ENCODE data around the gene CDKN2B-AS1.
"Not testable (repeated sequence)": the region's sequence is repeated elsewhere in the genome, so short reads cannot be mapped to it uniquely, and the experiment has no call there.

Gene CDKN2B-AS1

GRCh38 chr9:22054076-22054475 is 59.5 kb downstream of the CDKN2B-AS1 start:
- DNase-seq (ENCODE audit: low read depth), result no peak
- no peak for TF ChIP-seq CTCF (conservative IDR thresholded peaks at IDR 0.05; ENCODE audit: low read length)
- H3K4me3 ChIP-seq (ENCODE audit: low read length), result no peak overlapping the region

DNA sequence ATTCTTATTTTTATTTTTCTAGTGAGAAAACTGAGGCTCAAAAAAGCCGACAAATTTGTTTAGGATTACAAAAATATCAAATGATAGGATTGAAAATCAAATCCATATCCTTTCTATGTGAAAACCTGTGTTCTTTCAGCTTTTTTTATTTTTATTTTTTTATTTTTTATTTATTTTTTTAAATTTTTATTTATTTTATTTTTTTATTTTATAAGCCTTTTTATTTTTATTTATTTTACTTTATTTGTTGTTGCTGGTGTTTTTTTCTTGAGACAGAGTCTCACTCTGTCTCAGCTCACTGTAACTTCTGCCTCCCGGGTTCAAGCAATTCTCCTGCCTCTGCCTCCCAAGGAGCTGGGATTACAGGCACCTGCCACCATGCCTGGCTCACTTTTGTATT is 59.9 kb downstream of the CDKN2B-AS1 start:
- no peak overlapping the region for H3K4me3 ChIP-seq (ENCODE audit: low read length)
- no peak for TF ChIP-seq CTCF (conservative IDR thresholded peaks at IDR 0.05; ENCODE audit: low read length)
- DNase-seq (ENCODE audit: low read depth), result no peak

DNA sequence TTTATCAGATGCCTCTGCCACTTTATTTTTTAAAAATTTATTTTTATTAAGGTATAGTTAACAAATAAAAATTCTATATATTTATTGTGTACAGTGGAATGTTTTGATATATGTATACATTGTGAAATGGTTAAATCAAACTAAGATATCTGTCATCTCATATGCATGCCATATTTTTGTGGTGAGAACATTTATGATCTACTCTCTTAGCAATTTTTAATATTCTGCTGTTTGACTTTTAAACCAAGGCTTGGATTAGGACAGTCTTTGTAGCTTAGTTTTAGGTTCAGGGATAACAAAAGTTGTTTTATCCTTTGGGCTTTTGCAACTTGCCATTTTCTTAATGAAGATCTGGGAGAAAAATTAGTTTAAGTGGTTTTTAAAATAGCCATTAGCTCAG is 60.5 kb downstream of the CDKN2B-AS1 start:
- no peak for TF ChIP-seq CTCF (conservative IDR thresholded peaks at IDR 0.05; ENCODE audit: low read length)
- H3K4me3 ChIP-seq (ENCODE audit: low read length), result no peak overlapping the region
- no peak for DNase-seq (ENCODE audit: low read depth)

GRCh38 chr9:22056402-22056801 is 61.8 kb downstream of the CDKN2B-AS1 start:
- no peak for TF ChIP-seq CTCF (conservative IDR thresholded peaks at IDR 0.05; ENCODE audit: low read length)
- no peak for DNase-seq (ENCODE audit: low read depth)
- H3K4me3 ChIP-seq (ENCODE audit: low read length), result no peak overlapping the region

DNA sequence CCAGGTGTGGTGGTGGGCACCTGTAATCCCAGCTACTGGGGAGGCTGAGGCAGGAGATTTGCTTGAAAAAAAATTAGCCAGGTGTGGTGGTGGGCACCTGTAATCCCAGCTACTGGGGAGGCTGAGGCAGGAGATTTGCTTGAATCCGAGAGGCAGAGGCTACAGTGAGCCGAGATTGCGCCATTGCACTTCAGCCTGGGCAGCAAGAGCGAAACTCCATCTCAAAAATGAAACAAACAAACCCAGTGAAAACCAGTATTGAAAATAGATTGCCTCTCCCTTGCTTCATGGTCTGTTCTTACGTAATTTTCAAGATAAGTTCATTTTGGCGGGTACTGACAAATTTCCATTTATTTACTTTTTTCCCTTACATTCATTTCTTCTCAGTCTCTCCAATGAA is 63.4 kb downstream of the CDKN2B-AS1 start:
- DNase-seq (ENCODE audit: low read depth); H3K4me3 ChIP-seq (ENCODE audit: low read length): not testable (repeated sequence)

DNA sequence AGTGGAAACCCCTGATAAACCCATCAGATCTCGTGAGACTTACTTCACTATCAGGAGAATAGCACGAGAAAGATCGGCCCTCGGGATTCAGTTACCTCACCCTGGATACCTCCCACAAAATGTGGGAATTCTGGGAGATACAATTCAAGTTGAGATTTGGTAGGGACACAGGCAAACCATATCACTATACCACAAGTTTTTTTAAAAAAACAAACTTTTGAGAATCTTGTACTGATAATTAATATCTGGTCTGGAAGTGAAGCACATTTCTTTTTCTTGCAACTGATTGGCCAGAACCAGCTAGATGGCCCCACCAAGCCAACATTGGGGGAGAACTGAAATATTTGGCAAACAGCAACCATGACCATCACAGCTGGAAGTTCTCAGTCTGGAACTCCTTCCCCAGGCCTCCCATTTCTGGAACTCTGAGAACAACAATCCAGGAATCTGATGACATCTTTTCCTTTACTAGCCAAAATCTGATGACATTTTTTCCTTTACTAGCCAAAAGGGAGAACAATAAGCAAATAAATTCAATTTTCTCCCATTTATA is 66.3 kb downstream of the CDKN2B-AS1 start:
- TF ChIP-seq CTCF (conservative IDR thresholded peaks at IDR 0.05; ENCODE audit: low read length), result no peak
- peak; percentile 61 for DNase-seq (ENCODE audit: low read depth)
- no peak overlapping the region for H3K4me3 ChIP-seq (ENCODE audit: low read length)

- no peak overlapping the region for H3K4me3 ChIP-seq (ENCODE audit: low read length)
- no peak for DNase-seq (ENCODE audit: low read depth)
- TF ChIP-seq CTCF (conservative IDR thresholded peaks at IDR 0.05; ENCODE audit: low read length), result no peak
These were observed 70.4 kb downstream of the CDKN2B-AS1 start for GRCh38 chr9:22064957-22065356.
